EL (cell line): ENCODE data around the gene RET.
"Not testable (repeated sequence)": the region's sequence is repeated elsewhere in the genome, so short reads cannot be mapped to it uniquely, and the experiment has no call there.

ENCODE experiments used
- DNase-seq: peaks from one replicate; pipeline ENCODE4 v3.0.0-alpha.2; 2016

The RET gene

GRCh38 chr10:43138021-43138756, 61.3 kb downstream of the RET start, which contains the start of gene CSGALNACT2:
CSGALNACT2 (plus strand) TSS chr10:43138445; CDS start chr10:43155150, 16,705 bp downstream.
- peak; percentile 91 for DNase-seq

DNA sequence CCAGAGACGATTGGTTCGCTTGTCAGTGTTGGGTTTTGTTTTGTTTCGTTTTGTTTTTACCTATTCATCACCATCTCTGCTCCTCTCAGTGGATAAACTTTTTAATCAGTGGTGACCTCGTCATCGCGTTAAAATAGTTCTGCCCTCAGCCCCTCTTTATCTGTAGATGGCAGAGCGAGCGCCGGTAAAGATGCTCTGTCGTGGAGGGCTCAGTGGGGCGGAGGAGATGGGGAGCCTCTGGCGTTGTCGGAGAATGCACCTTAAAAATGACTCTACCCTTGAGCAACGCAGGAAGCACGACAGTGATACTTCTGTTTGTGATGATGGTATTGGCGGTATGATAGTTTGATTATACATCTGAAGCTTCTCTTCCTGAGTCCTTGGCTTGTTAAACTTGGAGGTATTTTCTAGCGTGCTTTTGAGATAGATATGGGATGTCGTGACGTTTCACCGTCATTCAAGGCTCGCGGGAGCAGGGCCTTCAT, 61.9 kb downstream of the RET start:
- peak; percentile 59 for DNase-seq

GRCh38 chr10:43141421-43141820, 64.6 kb downstream of the RET start:
- no peak for DNase-seq

- no peak for DNase-seq
These were observed 68.4 kb downstream of the RET start for GRCh38 chr10:43145311-43145710.

DNA sequence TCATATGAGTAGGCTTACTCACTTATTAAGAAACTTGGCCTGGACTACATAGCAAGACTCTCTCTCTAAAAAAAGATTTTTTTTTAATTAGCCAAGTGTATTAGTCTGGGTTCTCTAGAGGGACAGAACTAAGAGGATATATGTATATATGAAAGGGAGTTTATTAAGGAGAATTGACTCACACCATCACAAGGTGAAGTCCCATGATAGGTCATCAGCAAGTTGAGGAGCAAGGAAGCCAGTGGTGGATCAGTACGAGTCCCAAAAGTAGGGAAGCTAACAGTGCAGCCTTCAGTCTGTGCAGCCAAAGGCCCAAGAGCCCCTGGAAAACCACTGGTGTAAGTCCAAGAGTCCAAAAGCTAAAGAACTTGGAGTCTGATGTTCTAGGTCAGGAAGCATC, 69.1 kb downstream of the RET start:
- not testable (repeated sequence) for DNase-seq

DNA sequence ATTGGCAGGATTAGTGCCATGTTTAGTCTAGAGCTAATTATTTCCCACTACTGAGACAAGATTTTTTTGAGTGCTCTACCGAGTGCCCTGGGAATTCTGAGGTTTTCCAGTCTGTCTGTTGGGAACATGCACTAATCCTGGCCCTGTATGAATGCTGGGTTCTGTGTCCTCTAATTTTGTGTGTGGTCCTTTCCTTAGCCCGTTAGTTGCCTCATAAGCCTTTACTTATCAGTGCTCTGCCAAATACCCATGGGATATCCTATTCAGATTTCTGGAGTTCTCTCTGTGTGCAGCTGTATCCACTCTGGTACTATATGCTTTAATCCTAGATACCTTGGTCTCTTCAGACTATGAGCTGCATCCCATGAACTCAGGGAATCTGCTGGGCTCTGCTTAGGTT, 74.5 kb downstream of the RET start:
- DNase-seq = no peak

- DNase-seq = no peak
These were observed 77.0 kb downstream of the RET start for GRCh38 chr10:43153901-43154300.

- no peak for DNase-seq
These were observed 78.4 kb downstream of the RET start for GRCh38 chr10:43155221-43155620.

GRCh38 chr10:43155741-43156140, 78.9 kb downstream of the RET start:
- no peak for DNase-seq

GRCh38 chr10:43156590-43157341, 79.9 kb downstream of the RET start:
- no peak for DNase-seq

DNA sequence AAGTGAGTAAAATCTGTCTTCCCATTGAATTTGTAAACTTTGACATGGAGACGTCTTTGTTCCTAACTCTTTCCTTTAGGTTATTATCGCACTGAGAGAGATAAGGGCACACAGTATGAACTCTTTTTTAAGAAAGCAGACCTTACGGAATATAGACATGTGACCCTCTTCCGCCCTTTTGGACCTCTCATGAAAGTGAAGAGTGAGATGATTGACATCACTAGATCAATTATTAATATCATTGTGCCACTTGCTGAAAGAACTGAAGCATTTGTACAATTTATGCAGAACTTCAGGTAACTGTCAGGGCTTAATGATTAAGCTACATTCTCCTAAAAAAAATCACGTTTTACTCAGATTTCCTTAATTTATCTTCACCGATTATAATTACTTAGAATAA, 81.8 kb downstream of the RET start:
- DNase-seq = no peak

- DNase-seq = peak; percentile 77
These were observed 83.4 kb downstream of the RET start for GRCh38 chr10:43160046-43160920.

DNA sequence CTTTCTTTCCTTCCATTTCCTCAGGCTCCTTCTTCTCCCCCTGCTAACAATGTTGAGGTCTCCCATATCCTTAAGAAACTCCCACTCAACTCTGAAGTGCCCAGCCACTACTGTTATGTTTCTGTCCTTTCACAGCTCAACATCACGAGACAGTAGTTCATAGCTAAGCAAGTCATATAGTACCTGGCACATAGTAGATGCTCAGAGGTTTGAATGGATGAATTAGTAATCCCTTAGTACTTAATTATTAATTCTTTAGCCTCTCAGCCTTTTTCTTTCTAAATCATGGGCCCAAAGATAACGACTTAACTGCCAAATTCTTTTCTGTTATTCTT, 84.0 kb downstream of the RET start:
- DNase-seq = no peak

DNA sequence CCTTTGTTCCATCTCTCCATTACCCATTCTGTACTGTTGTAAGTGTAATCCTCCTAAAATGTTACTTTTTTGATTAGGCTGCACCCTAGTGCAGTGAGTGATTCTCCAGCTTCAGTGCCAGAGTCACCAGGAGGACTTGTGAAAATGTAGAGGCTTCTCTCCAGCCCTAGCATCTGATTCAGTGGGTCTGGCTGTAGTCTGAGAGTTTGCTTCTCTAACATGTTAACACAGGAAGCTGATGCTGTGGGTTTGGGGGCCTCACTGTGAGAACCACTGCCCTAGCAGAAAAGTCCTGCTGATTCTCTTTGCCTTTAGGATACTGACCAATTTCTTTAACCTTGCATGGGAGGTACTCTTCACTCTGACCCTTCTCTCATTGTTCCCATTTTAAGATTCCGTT, 85.7 kb downstream of the RET start:
- no peak for DNase-seq

GRCh38 chr10:43166207-43166879, 89.5 kb downstream of the RET start:
- no peak for DNase-seq

- no peak for DNase-seq
These were observed 90.1 kb downstream of the RET start for GRCh38 chr10:43166880-43167497.

GRCh38 chr10:43167498-43167889, 90.6 kb downstream of the RET start:
- DNase-seq = no peak

DNA sequence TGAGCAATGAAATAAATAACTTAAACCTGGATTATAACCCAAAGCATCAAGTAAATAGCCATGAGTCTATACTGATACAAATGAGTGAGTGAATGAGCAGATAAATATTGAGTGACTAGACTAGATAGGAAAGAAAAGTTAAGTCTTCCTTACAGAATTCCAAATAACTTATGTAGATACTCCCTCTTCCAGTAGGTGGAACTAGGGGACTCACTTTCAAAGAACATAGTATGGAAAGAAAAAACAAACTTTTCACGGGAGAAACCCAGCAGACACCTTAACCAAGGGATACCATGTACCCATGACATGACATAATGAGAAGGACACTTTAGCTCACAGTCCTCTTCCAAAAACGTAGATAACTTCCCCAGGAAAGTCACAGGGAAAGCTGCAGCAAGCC, 93.6 kb downstream of the RET start:
- no peak for DNase-seq

DNA sequence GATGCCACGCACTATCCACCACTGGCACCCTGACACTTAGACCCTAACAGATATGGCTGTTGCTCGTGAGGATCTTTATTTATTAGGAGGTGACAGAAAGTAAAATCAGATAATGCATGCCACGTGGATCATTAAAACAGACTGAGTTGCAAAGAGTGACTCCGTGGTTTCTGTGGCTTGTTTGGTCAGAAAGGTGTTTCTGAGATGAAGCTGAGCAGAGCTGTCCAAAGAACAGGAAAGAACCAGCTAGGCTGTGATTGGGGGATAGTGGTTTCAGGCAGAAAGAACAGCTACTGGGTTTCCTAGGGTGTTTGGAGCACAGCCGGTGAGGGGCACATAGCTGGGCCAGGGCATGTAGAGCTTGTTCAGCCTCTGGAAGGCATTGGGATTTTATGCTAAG, 95.8 kb downstream of the RET start:
- DNase-seq = no peak

- DNase-seq = no peak
These were observed 96.3 kb downstream of the RET start for GRCh38 chr10:43173120-43173519.

DNA sequence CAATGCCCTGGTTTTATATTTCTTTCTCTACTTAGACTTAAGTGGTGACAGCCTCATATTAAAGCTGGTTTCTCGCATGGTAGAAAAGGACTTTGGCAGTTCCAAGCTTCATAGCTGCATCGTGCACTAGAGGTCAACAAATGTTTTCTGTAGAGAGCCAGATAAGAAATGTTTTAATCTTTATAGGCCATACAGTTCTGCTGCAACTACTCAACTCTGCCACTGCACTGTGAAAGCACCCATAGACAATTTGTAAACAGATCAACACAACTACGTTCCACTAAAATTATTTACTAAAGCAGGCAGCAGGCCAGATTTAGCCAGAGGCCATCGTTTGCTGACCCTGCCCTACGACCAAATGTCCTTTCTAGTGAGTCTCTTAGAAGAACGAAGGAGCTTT, 98.1 kb downstream of the RET start:
- no peak for DNase-seq

GRCh38 chr10:43176271-43176670, 99.4 kb downstream of the RET start:
- DNase-seq = no peak
